ENCODE data around the gene PLXNB2. TPM values are rescaled to one million over a fixed set of nuclear protein-coding genes. Genes with fewer than 3 reads are reported as not detected.
A peak's percentile ranks its signal among the peaks of the same experiment; 100 is the strongest.

The PLXNB2 gene
- total RNA-seq, 1 donor from 2014 or later = 256 TPM

DNA sequence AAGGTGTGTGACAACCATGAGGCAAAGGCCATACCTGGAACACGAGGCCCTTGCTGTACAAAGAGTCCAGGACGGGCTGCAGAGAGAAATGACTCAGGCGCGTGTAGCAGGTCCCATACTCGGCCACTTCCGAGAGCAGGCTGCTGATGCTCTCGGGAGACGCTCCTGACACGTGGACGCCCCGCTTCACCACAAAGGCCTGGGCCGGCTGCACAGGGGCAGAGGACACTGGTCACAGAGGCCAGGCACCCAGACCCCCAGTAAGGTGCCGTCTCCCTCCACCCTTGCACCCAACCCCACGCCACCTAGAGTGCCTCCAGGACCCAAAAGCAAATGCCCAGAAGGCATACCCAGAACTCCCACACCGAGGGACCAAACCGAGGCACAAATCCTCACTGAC is 78.1 kb downstream of the PLXNB2 start:
- TF ChIP-seq, protein P1, sequence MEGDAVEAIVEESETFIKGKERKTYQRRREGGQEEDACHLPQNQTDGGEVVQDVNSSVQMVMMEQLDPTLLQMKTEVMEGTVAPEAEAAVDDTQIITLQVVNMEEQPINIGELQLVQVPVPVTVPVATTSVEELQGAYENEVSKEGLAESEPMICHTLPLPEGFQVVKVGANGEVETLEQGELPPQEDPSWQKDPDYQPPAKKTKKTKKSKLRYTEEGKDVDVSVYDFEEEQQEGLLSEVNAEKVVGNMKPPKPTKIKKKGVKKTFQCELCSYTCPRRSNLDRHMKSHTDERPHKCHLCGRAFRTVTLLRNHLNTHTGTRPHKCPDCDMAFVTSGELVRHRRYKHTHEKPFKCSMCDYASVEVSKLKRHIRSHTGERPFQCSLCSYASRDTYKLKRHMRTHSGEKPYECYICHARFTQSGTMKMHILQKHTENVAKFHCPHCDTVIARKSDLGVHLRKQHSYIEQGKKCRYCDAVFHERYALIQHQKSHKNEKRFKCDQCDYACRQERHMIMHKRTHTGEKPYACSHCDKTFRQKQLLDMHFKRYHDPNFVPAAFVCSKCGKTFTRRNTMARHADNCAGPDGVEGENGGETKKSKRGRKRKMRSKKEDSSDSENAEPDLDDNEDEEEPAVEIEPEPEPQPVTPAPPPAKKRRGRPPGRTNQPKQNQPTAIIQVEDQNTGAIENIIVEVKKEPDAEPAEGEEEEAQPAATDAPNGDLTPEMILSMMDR (IDR thresholded peaks at IDR 0.05) = no peak
- peaks cover 83% of the 10 kb centered on the region for H3K36me3 ChIP-seq
- DNase-seq (no peak), ATAC-seq (no peak)
- H3K4me1 ChIP-seq = no peaks in the 10 kb centered on the region
- no peak overlapping the region for H3K27ac ChIP-seq
- no peaks in the 10 kb centered on the region for H3K9me3 ChIP-seq
- intact Hi-C loops (cut with DNase I) = no loop called here
- H3K27me3 ChIP-seq (ENCODE audit: low read depth) = no peaks in the 10 kb centered on the region
- no peak overlapping the region for H3K4me3 ChIP-seq

DNA sequence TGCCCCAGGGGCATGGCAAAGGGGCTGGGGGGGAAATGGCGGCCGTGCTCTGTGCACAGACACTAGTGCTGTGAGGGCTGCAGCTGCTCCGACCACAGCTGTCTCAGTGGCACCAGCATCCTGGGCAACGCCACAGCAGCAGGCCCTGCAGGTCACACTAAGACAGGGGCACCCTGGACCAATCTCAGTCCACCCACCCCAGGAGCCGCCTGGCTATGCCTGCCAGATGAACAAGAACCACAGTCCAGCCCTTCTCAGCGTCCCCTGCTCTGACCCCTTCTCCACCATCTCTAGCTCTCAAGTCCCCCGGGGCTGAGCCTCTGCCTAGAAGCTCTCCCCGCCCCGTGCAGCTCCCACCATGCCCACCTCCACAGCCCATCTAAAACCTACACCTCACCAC is 79.1 kb downstream of the PLXNB2 start:
- peaks cover 90% of the 10 kb centered on the region for H3K36me3 ChIP-seq
- intact Hi-C loops (cut with DNase I) = no loop called here
- TF ChIP-seq, protein P1 (IDR thresholded peaks at IDR 0.05) = no peak
- H3K9me3 ChIP-seq = no peaks in the 10 kb centered on the region
- no peaks in the 10 kb centered on the region for H3K27me3 ChIP-seq (ENCODE audit: low read depth)
- no peaks in the 10 kb centered on the region for H3K4me1 ChIP-seq
- ATAC-seq (no peak), DNase-seq (peak; percentile 30)
- no peak overlapping the region for H3K4me3 ChIP-seq
- H3K27ac ChIP-seq = no peak overlapping the region

DNA sequence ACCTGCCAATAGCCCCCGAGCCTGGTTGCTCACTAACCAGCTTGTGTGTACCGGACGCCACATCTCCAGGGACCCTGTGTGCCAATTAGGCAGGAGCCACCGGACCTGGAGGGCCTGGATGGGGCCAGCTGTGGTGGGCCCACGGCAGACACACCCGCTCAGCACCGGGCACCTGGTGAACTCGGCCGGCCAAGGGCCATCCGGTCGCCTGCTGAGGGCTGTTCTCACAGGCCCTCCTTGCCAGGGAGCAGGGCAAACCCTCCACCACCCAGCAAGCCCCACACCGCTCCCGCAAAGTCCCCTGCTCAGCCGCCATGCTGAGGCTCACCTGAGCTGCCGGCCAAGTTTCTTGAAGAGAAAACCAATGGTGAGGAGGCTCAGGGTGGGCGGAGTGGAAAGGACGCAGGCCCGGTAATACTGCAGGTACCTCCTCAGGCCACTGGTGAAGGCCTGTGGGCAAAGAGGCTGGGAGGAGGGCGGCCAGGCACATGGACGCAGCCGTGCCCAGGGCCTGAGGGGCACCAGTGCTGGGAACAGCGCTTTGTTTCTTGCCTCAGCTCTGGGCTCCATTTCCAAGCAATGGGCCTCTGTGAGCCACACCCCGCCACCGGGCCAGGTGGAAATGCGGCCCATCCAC is 79.7 kb downstream of the PLXNB2 start:
- Histone ChIP-seq H3K4me1 (no peaks in the 10 kb centered on the region), H3K36me3 (peaks cover 90% of the 10 kb centered on the region), H3K27ac (no peak overlapping the region), H3K27me3 (ENCODE audit: low read depth) (no peaks in the 10 kb centered on the region), H3K4me3 (no peak overlapping the region), H3K9me3 (no peaks in the 10 kb centered on the region)
- intact Hi-C loops (cut with DNase I) = no loop called here
- ATAC-seq = no peak
- DNase-seq = peak; percentile 38
- TF ChIP-seq, protein P1 (IDR thresholded peaks at IDR 0.05) = no peak

DNA sequence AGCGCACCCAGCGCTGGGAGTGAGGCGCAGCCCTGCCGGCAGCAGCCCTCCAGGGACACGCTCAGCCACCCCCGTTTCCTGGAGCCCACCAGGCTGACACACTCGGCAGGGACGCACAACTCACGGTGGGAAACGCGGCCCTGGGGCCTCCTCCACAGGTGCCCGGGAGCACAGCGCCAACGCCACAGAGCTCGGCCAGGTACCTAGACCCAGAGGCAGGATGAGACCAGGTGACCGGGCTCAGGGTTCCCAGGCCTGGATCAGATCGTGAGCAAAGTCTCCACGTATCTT is 80.6 kb downstream of the PLXNB2 start:
- H3K4me3 ChIP-seq = no peak overlapping the region

DNA sequence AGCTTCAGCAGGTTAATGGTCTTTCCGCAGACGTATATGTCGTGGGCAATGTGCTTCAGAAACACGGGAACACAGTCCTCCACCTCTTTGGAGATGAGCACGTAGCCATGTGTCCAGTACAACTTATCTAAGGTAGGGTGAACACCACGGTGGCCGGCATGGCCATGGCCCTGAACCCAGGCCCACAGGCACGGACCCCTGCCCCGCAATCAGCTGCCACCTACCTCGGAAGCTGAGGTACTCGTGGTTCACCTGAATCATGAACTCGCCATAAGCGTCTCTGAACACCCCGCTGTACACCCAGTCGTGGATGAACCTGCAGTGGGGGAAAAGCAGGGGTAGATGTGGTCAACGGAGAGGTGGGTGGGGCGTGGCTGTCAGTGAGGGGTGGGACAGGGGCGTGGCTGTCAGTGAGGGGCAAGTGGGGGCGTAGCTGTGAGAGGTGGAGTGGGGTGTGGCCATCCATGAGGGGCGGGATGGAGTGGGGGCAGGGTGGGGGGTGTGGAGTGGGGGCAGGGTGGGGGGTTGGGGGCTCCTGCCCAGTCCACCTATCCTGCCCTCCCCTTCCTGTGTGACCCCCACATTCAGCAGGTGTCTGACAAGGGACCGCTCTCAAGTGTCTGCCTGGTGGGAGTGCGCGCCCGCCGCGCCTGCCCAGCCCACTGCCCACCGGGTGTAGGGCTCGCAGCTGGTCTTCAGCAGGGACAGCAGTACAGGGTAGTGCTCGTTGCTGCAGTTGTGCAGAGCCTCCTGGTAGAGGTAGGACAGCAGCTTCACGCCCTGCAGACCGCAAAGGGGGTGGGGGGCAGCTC is 81.2 kb downstream of the PLXNB2 start:
- intact Hi-C loops (cut with DNase I) = no loop called here
- Histone ChIP-seq H3K4me3 (no peak overlapping the region), H3K36me3 (peaks cover 90% of the 10 kb centered on the region), H3K9me3 (no peaks in the 10 kb centered on the region), H3K4me1 (no peaks in the 10 kb centered on the region), H3K27ac (no peak overlapping the region), H3K27me3 (ENCODE audit: low read depth) (no peaks in the 10 kb centered on the region)
- TF ChIP-seq, protein P1 (IDR thresholded peaks at IDR 0.05) = no peak
- ATAC-seq = no peak
- no peak for DNase-seq

More for the DNA sequence above, 80.6 kb downstream of the PLXNB2 start:
- Histone ChIP-seq H3K9me3 (no peaks in the 10 kb centered on the region), H3K4me1 (no peaks in the 10 kb centered on the region), H3K27me3 (ENCODE audit: low read depth) (no peaks in the 10 kb centered on the region), H3K36me3 (peaks cover 90% of the 10 kb centered on the region), H3K27ac (no peak overlapping the region)
- TF ChIP-seq, protein P1 (IDR thresholded peaks at IDR 0.05) = no peak
- no peak for ATAC-seq
- peak; percentile 39 for DNase-seq
- intact Hi-C loops (cut with DNase I) = no loop called here
